Activated CD8-positive, alpha-beta memory T cell treated with anti-CD3 and anti-CD28 coated beads, Interleukin-2, amount 50 U/mL, for 4 hours (primary cell): ENCODE data around the gene CFAP92.
A peak's percentile ranks its signal among the peaks of the same experiment; 100 is the strongest.

Source experiments
- DNase-seq: peaks from one replicate; pipeline ENCODE4 v3.0.0-alpha.2; 2020

The CFAP92 gene

GRCh38 chr3:128993461-128994172, at the start of gene CFAP92:
TSS of gene CFAP92 (minus strand) at chr3:128994076. CDS start at chr3:128993304, 772 bp downstream.
- peak; percentile 92 for DNase-seq

- no peak for DNase-seq
Observed at GRCh38 chr3:129040579-129041300, 46.9 kb upstream of the CFAP92 start.

- DNase-seq, result no peak
Observed at GRCh38 chr3:129040039-129040336, 46.1 kb upstream of the CFAP92 start.

- DNase-seq, result no peak
Observed at GRCh38 chr3:129039271-129040038, 45.6 kb upstream of the CFAP92 start.

GRCh38 chr3:129038121-129038855, 44.4 kb upstream of the CFAP92 start:
- no peak for DNase-seq

- DNase-seq, result no peak
Observed at GRCh38 chr3:129037093-129037419, 43.2 kb upstream of the CFAP92 start.

- DNase-seq, result no peak
Observed at GRCh38 chr3:129036222-129037092, 42.6 kb upstream of the CFAP92 start.

- no peak for DNase-seq
Observed at GRCh38 chr3:129035360-129036221, 41.7 kb upstream of the CFAP92 start.

GRCh38 chr3:129034642-129035041, 40.8 kb upstream of the CFAP92 start:
- no peak for DNase-seq

- no peak for DNase-seq
Observed at GRCh38 chr3:129033633-129034321, 39.9 kb upstream of the CFAP92 start.

- no peak for DNase-seq
Observed at GRCh38 chr3:129033151-129033550, 39.3 kb upstream of the CFAP92 start.

GRCh38 chr3:129032716-129033115, 38.8 kb upstream of the CFAP92 start:
- DNase-seq, result no peak

GRCh38 chr3:129031476-129032215, 37.8 kb upstream of the CFAP92 start:
- DNase-seq, result no peak

GRCh38 chr3:129030611-129031010, 36.7 kb upstream of the CFAP92 start:
- DNase-seq, result no peak

GRCh38 chr3:129028866-129029265, 35.0 kb upstream of the CFAP92 start:
- DNase-seq, result no peak

GRCh38 chr3:129027544-129027880, 33.6 kb upstream of the CFAP92 start:
- no peak for DNase-seq

- peak; percentile 87 for DNase-seq
Observed at GRCh38 chr3:129026728-129027543, 33.1 kb upstream of the CFAP92 start.

- no peak for DNase-seq
Observed at GRCh38 chr3:129025691-129026435, 32.0 kb upstream of the CFAP92 start.
